GM19240 (cell line): ENCODE results near the gene CDCA4.
"Not testable (repeated sequence)": the region's sequence is repeated elsewhere in the genome, so short reads cannot be mapped to it uniquely, and the experiment has no call there.

Source experiments
- DNase-seq: peaks from one replicate; pipeline ENCODE4 v3.0.0; 2011; ENCODE audit warnings: low spot score; ENCODE audit not compliant: insufficient read length

CDCA4 gene

GRCh38 chr14:105034315-105035039 is 13.6 kb upstream of the CDCA4 start:
- DNase-seq: no peak

GRCh38 chr14:105033412-105033900 is 12.6 kb upstream of the CDCA4 start:
- not testable (repeated sequence) for DNase-seq

GRCh38 chr14:105032451-105032901 is 11.6 kb upstream of the CDCA4 start:
- DNase-seq: not testable (repeated sequence)

GRCh38 chr14:105030836-105031396 is 10.0 kb upstream of the CDCA4 start:
- DNase-seq: no peak

- DNase-seq: no peak
Measured at GRCh38 chr14:105030194-105030593, 9.3 kb upstream of the CDCA4 start.

GRCh38 chr14:105029402-105029801 is 8.5 kb upstream of the CDCA4 start:
- DNase-seq: no peak

- no peak for DNase-seq
Measured at GRCh38 chr14:105028251-105028927, 7.5 kb upstream of the CDCA4 start.

- DNase-seq: not testable (repeated sequence)
Measured at GRCh38 chr14:105027718-105028117, 6.8 kb upstream of the CDCA4 start.

- DNase-seq: no peak
Measured at GRCh38 chr14:105026802-105027563, 6.1 kb upstream of the CDCA4 start.

GRCh38 chr14:105026033-105026785 is 5.3 kb upstream of the CDCA4 start:
- DNase-seq: no peak

GRCh38 chr14:105025429-105025828 is 4.5 kb upstream of the CDCA4 start:
- DNase-seq: no peak

- DNase-seq: no peak
Measured at GRCh38 chr14:105023791-105024480, 3.1 kb upstream of the CDCA4 start.

- DNase-seq: no peak
Measured at GRCh38 chr14:105023144-105023543, 2.3 kb upstream of the CDCA4 start.

GRCh38 chr14:105022276-105022670 is 1.4 kb upstream of the CDCA4 start:
- DNase-seq: no peak

- no peak for DNase-seq
Measured at GRCh38 chr14:105021656-105022275, 883 bp upstream of the CDCA4 start.

- DNase-seq: no peak
Measured at GRCh38 chr14:105019861-105020814, 745 bp downstream of the CDCA4 start.

- DNase-seq: no peak
Measured at GRCh38 chr14:105018414-105018813, 2.5 kb downstream of the CDCA4 start.

- DNase-seq: no peak
Measured at GRCh38 chr14:105015905-105016304, 5.0 kb downstream of the CDCA4 start.

GRCh38 chr14:105015242-105015641 is 5.6 kb downstream of the CDCA4 start:
- no peak for DNase-seq
